H1 (cell line): ENCODE measurements around the gene MCF2L. TPM values are rescaled to one million over a fixed set of nuclear protein-coding genes. Genes with fewer than 3 reads are reported as not detected.

Experiments used
- CTCF ChIA-PET: fragments of 300-600 bp; sonication (Branson Sonifier 250); formaldehyde crosslinking; loops from one replicate; lab custom pipeline; 2021; ENCODE audit not compliant: partially characterized antibody; lab: Charles Lee
- POLR2A ChIA-PET: fragments of 300-600 bp; sonication (Branson Sonifier 250); formaldehyde crosslinking; loops from one replicate; lab custom pipeline; 2021; ENCODE audit warnings: inconsistent platforms; ENCODE audit not compliant: partially characterized antibody; lab: Charles Lee
- DNase-seq, 2 experiments: peaks; one replicate each; pipeline versions ENCODE4 v3.0.0 to v3.0.0-alpha.2; 2010 to 2022; ENCODE audit warnings: low spot score in 2 of 2, low read depth in 1 of 2, mixed read lengths in 1 of 2
- FAIRE-seq: peaks from 2 replicates; lab custom pipeline; 2011; peaks lifted over from hg19 to GRCh38; lab: Jason Lieb, UNC
- H2AFZ ChIP-seq: 2 replicates; pipeline ENCODE4 v1.8.1; 2012; ENCODE audit warnings: low read length, inconsistent platforms
- H2AK5ac ChIP-seq: 2 replicates; pipeline ENCODE4 v1.6.1; 2013; ENCODE audit warnings: low read depth, low read length
- H2BK120ac ChIP-seq: replicated peaks from 2 replicates; pipeline ENCODE3; 2013; ENCODE audit warnings: low read depth, low read length, inconsistent platforms
- H2BK12ac ChIP-seq: 2 replicates; pipeline ENCODE4 v1.6.1; 2013; ENCODE audit warnings: low read depth, low read length
- H2BK15ac ChIP-seq: 2 replicates; pipeline ENCODE4 v1.6.1; 2013; ENCODE audit warnings: low read length
- H2BK20ac ChIP-seq: 2 replicates; pipeline ENCODE4 v1.6.1; 2013; ENCODE audit warnings: low read length
- H2BK5ac ChIP-seq: 2 replicates; pipeline ENCODE4 v1.6.1; 2013; ENCODE audit warnings: low read depth, low read length
- H3K14ac ChIP-seq: 2 replicates; pipeline ENCODE4 v1.6.1; 2013; ENCODE audit warnings: inconsistent platforms; ENCODE audit not compliant: insufficient read length
- H3K18ac ChIP-seq: 2 replicates; pipeline ENCODE4 v1.6.1; 2013; ENCODE audit warnings: low read length; ENCODE audit errors: extremely low read depth
- H3K23ac ChIP-seq: 2 replicates; pipeline ENCODE4 v1.6.1; 2013; ENCODE audit warnings: inconsistent platforms; ENCODE audit not compliant: insufficient read length
- H3K23me2 ChIP-seq: 2 replicates; pipeline ENCODE4 v1.6.1; 2013; ENCODE audit warnings: low read depth, low read length
- H3K27ac ChIP-seq: 2 replicates; pipeline ENCODE4 v1.6.1; 2011; ENCODE audit warnings: low read depth, low read length, inconsistent platforms
- H3K27me3 ChIP-seq, 4 experiments: replicated peaks in 1 of 4; 1 replicate in 1 of 4; 2 replicates in 3 of 4; pipeline versions ENCODE4 v1.6.1 to v1.8.1; 2011 to 2013; ENCODE audit warnings: low read length in 3 of 4, mild to moderate bottlenecking in 3 of 4, inconsistent platforms in 2 of 4, mixed read lengths in 2 of 4, moderate library complexity in 1 of 4; ENCODE audit not compliant: control insufficient read depth in 3 of 4, insufficient read depth in 3 of 4; ENCODE audit errors: extremely low read depth in 1 of 4
- H3K36me3 ChIP-seq, 4 experiments: 2 replicates each; pipeline versions ENCODE4 v1.6.1 to v1.8.1; 2011 to 2013; ENCODE audit warnings: mild to moderate bottlenecking in 4 of 4, low read length in 3 of 4, moderate library complexity in 2 of 4, control low read depth in 1 of 4, inconsistent platforms in 1 of 4; ENCODE audit not compliant: insufficient read depth in 4 of 4, control insufficient read depth in 2 of 4
- H3K4ac ChIP-seq: replicated peaks from 2 replicates; pipeline ENCODE3; 2013; ENCODE audit warnings: low read length, low read depth, mixed read lengths, inconsistent platforms; ENCODE audit not compliant: insufficient read length
- H3K4me1 ChIP-seq, 4 experiments: replicated peaks in 1 of 4; 1 replicate in 1 of 4; 2 replicates in 3 of 4; pipeline versions ENCODE4 v1.6.1 to v1.8.1; 2011 to 2013; ENCODE audit warnings: low read length in 3 of 4, inconsistent platforms in 2 of 4, mixed read lengths in 1 of 4; ENCODE audit not compliant: insufficient read depth in 4 of 4, control insufficient read depth in 3 of 4
- H3K4me2 ChIP-seq, 2 experiments: 2 replicates each; pipeline versions ENCODE4 v1.6.1 to v1.8.1; 2011 to 2013; ENCODE audit warnings: low read depth in 2 of 2, low read length in 2 of 2, control low read depth in 1 of 2, inconsistent platforms in 1 of 2, mild to moderate bottlenecking in 1 of 2; ENCODE audit not compliant: insufficient read depth in 1 of 2
- H3K4me3 ChIP-seq, 4 experiments: fragments of 200-600, 300-600 bp in 1 of 4; sonication (generic), shearing (Covaris generic), sonication (Bioruptor Twin) in 1 of 4; 2 replicates each; pipeline versions ENCODE4 v1.5.1 to v1.8.1; 2011 to 2016; ENCODE audit warnings: low read length in 4 of 4, low read depth in 3 of 4, control low read depth in 2 of 4, inconsistent platforms in 2 of 4, mild to moderate bottlenecking in 2 of 4, mixed read lengths in 1 of 4, moderate library complexity in 1 of 4; ENCODE audit not compliant: insufficient read depth in 2 of 4; ENCODE audit errors: extremely low read depth in 1 of 4
- H3K56ac ChIP-seq: replicated peaks from 2 replicates; pipeline ENCODE3; 2013; ENCODE audit warnings: low read depth, mild to moderate bottlenecking, mixed read lengths, low read length, inconsistent platforms; ENCODE audit not compliant: insufficient read length
- H3K79me1 ChIP-seq: 2 replicates; pipeline ENCODE4 v1.6.1; 2013; ENCODE audit warnings: low read depth, low read length, control low read depth
- H3K79me2 ChIP-seq, 2 experiments: 2 replicates each; pipeline versions ENCODE4 v1.6.1 to v1.8.1; 2012 to 2013; ENCODE audit warnings: low read length in 2 of 2, mild to moderate bottlenecking in 2 of 2, inconsistent platforms in 1 of 2; ENCODE audit not compliant: insufficient read depth in 2 of 2, control insufficient read depth in 1 of 2
- H3K9ac ChIP-seq, 4 experiments: replicated peaks in 1 of 4; 1 replicate in 1 of 4; 2 replicates in 3 of 4; pipeline versions ENCODE4 v1.6.1 to v1.8.1; 2011 to 2013; ENCODE audit warnings: low read depth in 3 of 4, low read length in 3 of 4, control low read depth in 2 of 4, mild to moderate bottlenecking in 2 of 4, moderate library complexity in 2 of 4, inconsistent platforms in 1 of 4; ENCODE audit errors: extremely low read depth in 1 of 4
- H3K9me3 ChIP-seq, 2 experiments: 2 replicates each; pipeline versions ENCODE4 v1.6.1 to v1.8.1; 2012 to 2013; ENCODE audit warnings: mild to moderate bottlenecking in 2 of 2, moderate library complexity in 2 of 2, control low read depth in 1 of 2, inconsistent platforms in 1 of 2, low read depth in 1 of 2, low read length in 1 of 2, mixed read lengths in 1 of 2; ENCODE audit not compliant: insufficient read depth in 2 of 2
- H4K20me1 ChIP-seq, 2 experiments: replicated peaks in 1 of 2; 2 replicates each; pipeline versions ENCODE3 to v1.8.1; 2011 to 2013; ENCODE audit warnings: inconsistent platforms in 2 of 2, low read length in 2 of 2, mild to moderate bottlenecking in 1 of 2; ENCODE audit not compliant: insufficient read depth in 2 of 2, control insufficient read depth in 1 of 2
- H4K5ac ChIP-seq: 2 replicates; pipeline ENCODE4 v1.6.1; 2013; ENCODE audit warnings: low read length, low read depth, mixed read lengths, inconsistent platforms; ENCODE audit not compliant: insufficient read length
- H4K8ac ChIP-seq: 2 replicates; pipeline ENCODE4 v1.8.0; 2013; ENCODE audit warnings: mild to moderate bottlenecking, moderate library complexity, low read length, inconsistent platforms; ENCODE audit not compliant: insufficient read depth; ENCODE audit errors: extremely low read depth
- H4K91ac ChIP-seq: replicated peaks from 2 replicates; pipeline ENCODE3; 2013; ENCODE audit warnings: low read length, mixed read lengths, inconsistent platforms; ENCODE audit not compliant: insufficient read length
- BCL11A ChIP-seq, 2 experiments: IDR thresholded peaks; one replicate each; pipeline ENCODE4 v1.6.1; 2011; ENCODE audit warnings: low read depth in 2 of 2, low read length in 2 of 2, mild to moderate bottlenecking in 2 of 2
- CHD1 ChIP-seq: IDR thresholded peaks from 2 replicates; pipeline ENCODE4 v1.6.1; 2012; ENCODE audit warnings: low read depth, low read length, improper control_type of control experiment
- CHD2 ChIP-seq: IDR thresholded peaks from 2 replicates; pipeline ENCODE4 v1.6.1; 2012; ENCODE audit warnings: low read length, improper control_type of control experiment
- RFX5 ChIP-seq: IDR thresholded peaks from 2 replicates; pipeline ENCODE4 v1.6.1; 2011; ENCODE audit warnings: low read depth, low read length, improper control_type of control experiment, borderline replicate concordance
- RXRA ChIP-seq: IDR thresholded peaks from 2 replicates; pipeline ENCODE4 v1.6.1; 2011; ENCODE audit warnings: low read depth, mild to moderate bottlenecking, low read length, moderate library complexity; ENCODE audit not compliant: insufficient read depth
- SIX5 ChIP-seq: IDR thresholded peaks from 2 replicates; pipeline ENCODE4 v1.6.1; 2011; ENCODE audit warnings: mild to moderate bottlenecking, low read depth, low read length
- SUZ12 ChIP-seq: fragments of 200-600 bp; sonication (generic); IDR thresholded peaks from 2 replicates; pipeline ENCODE4 v1.6.1; 2012; ENCODE audit warnings: mild to moderate bottlenecking, inconsistent platforms, low read length, moderate library complexity, mixed read lengths
- WGBS, 2 experiments: shearing (Covaris generic) in 1 of 2; methylation state at CpG; one replicate each; pipeline versions ENCODE4 v1.1.6 to v1.1.7; 2013 to 2015; ENCODE audit warnings: low lambda C conversion rate in 2 of 2, mixed read lengths in 2 of 2, inconsistent platforms in 1 of 2, low coverage in 1 of 2, missing lambda C conversion rate in 1 of 2; ENCODE audit not compliant: insufficient replicate concordance in 2 of 2, insufficient coverage in 1 of 2, insufficient read length in 1 of 2; ENCODE audit errors: extremely low coverage in 1 of 2, missing lambda C conversion rate in 1 of 2; 5-methylcytosine and 5-hydroxymethylcytosine counted together
- polyA plus RNA-seq, 7 experiments: library from polyadenylated mRNA; depleted of rRNA in 3 of 7; stranded (reverse) in 5 of 7; unstranded in 2 of 7; fragments of >200 nt in 5 of 7; fragments of 200-250 nt in 2 of 7; gene quantifications; 1 replicate in 5 of 7; 2 replicates in 1 of 7; 4 replicates in 1 of 7; pipeline versions ENCODE4 v1.2.1 to v1.2.3, GENCODE V29; 2011 to 2013; ENCODE audit warnings: missing spikeins in 2 of 7, mixed read lengths in 2 of 7
- total RNA-seq: library from RNA; stranded (reverse); fragmentation: NEBNext Ultra II Directional; extraction: Animal tissue kit (Norgen Biotek cat#: 25700); gene quantifications from 2 replicates; pipeline ENCODE4 v1.2.1, GENCODE V29; 2021

Gene MCF2L
- total and polyA plus RNA-seq, 2 of the 8 experiments (the other 6 are each of a cell fraction or from before 2014, with no cell fraction given): 10.1 to 24.4 TPM

DNA sequence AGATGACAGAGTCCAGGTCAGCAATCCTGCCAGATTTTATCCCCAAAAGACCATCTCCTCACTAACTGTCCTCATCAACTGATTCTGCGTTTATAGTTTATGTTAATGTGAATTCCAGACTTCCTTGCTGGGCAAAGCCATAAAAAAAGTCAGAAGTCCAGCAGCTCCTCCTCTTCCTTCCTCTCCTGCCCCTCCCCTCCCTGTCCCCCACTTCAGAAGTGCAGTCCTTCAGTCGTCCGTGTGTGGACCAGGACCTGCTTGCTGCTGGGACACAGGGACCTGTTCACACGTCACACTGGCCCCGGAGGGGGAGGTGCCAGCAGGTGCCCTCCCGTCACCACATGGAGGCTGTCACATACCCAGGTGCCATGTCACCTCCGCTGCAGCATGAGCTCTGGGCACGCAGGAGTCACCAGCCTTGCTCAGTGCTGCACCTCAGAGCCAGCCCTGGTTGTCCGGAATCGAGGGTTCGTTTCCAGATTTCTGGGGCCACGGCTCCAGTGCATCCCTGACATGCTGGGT lies 4.0 kb upstream of the MCF2L start:
- no peak overlapping the region for H3K4me3 ChIP-seq
- no peak overlapping the region for H4K8ac ChIP-seq
- H2BK20ac ChIP-seq: no peak overlapping the region
- H3K18ac ChIP-seq: no peak overlapping the region
- H3K27me3 ChIP-seq: peaks cover 0 to 7% (median 2%) of the 10 kb centered on the region in 4 experiments; a peak in 4 of 7 replicates
- no peak overlapping the region for H3K4ac ChIP-seq
- POLR2A ChIA-PET: interaction anchor here (0.9 kb wide), 1 partner anchor 9 kb away, joined by 4 read pairs; no protein-coding TSS in a partner anchor
- H3K79me2 ChIP-seq: no peaks in the 10 kb centered on the region
- H4K91ac ChIP-seq: no peak overlapping the region
- no peak overlapping the region for H4K5ac ChIP-seq
- H2BK5ac ChIP-seq: no peak overlapping the region
- H3K79me1 ChIP-seq: peaks cover 4% of the 10 kb centered on the region; the same call in 1 of the 2 replicates
- no peak overlapping the region for H3K23ac ChIP-seq
- no peak overlapping the region for H2BK12ac ChIP-seq
- no peak overlapping the region for H3K9ac ChIP-seq
- H2BK15ac ChIP-seq: no peak overlapping the region
- H2BK120ac ChIP-seq: no peak overlapping the region
- H3K23me2 ChIP-seq: peaks cover 14% of the 10 kb centered on the region
- WGBS, 2 experiments: 84% methylated on average over 12 of the region's 12 CpGs; no CpG with 5 or more reads in 1 of the 2 experiments
- FAIRE-seq: no peak
- H3K36me3 ChIP-seq: no peaks in the 10 kb centered on the region
- no peak overlapping the region for H3K27ac ChIP-seq
- no peak overlapping the region for H3K14ac ChIP-seq
- no peak overlapping the region for H3K4me2 ChIP-seq
- DNase-seq: no peak
- no peaks in the 10 kb centered on the region for H3K9me3 ChIP-seq
- CTCF ChIA-PET: interaction anchor here (0.8 to 2.6 kb wide), 4 partner anchors 33 to 91 kb away, joined by 3 to 10 read pairs (median 4); no protein-coding TSS in a partner anchor
- no peak overlapping the region for H2AK5ac ChIP-seq
- H3K4me1 ChIP-seq: peaks cover 0 to 3% (median under 1%) of the 10 kb centered on the region in 4 experiments; a peak in 2 of 7 replicates
- no peak overlapping the region for H3K56ac ChIP-seq
- H4K20me1 ChIP-seq: peaks cover 3 to 14% of the 10 kb centered on the region in 2 experiments
- H2AFZ ChIP-seq: no peak overlapping the region
- no peak for TF ChIP-seq CHD1
- no peak for TF ChIP-seq BCL11A (IDR thresholded peaks at IDR 0.05; ENCODE audit: low read depth in 2 of 2, low read length in 2 of 2)
- no peak for TF ChIP-seq SIX5
- TF ChIP-seq SUZ12: no peak
- no peak for TF ChIP-seq CHD2
- no peak for TF ChIP-seq RFX5
- no peak for TF ChIP-seq RXRA
